HFFc6 (cell line): Measurements from ENCODE around the gene LRRN3. TPM values are rescaled to one million over a fixed set of nuclear protein-coding genes. Genes with fewer than 3 reads are reported as not detected.

Source experiments
- DNase-seq: peaks from one replicate; pipeline ENCODE4 v3.0.0-alpha.2; 2018
- H3K27ac Mint-ChIP-seq: 2 replicates; pipeline ENCODE4 v1.8.0; 2020; ENCODE audit warnings: mild to moderate bottlenecking, mixed read lengths
- H3K27me3 Mint-ChIP-seq: 2 replicates; pipeline ENCODE4 v1.8.0; 2021; ENCODE audit warnings: mild to moderate bottlenecking, moderate library complexity, mixed read lengths; ENCODE audit not compliant: insufficient read depth
- H3K36me3 Mint-ChIP-seq: 2 replicates; pipeline ENCODE4 v1.8.0; 2021; ENCODE audit warnings: low read depth, mixed read lengths
- H3K4me1 Mint-ChIP-seq: 2 replicates; pipeline ENCODE4 v1.8.0; 2020; ENCODE audit warnings: low read depth, mixed read lengths
- H3K4me3 Mint-ChIP-seq: 2 replicates; pipeline ENCODE4 v1.8.0; 2020; ENCODE audit warnings: mild to moderate bottlenecking, moderate library complexity, mixed read lengths
- H3K9me3 Mint-ChIP-seq: 2 replicates; pipeline ENCODE4 v1.8.0; 2020; ENCODE audit warnings: mild to moderate bottlenecking, mixed read lengths
- total RNA-seq, 6 experiments: library from RNA; stranded (reverse); fragmentation: NEBNext Ultra II Directional; extraction: Animal tissue kit (Norgen Biotek cat#: 25700); gene quantifications; 2 replicates in 1 of 6; 3 replicates in 5 of 6; pipeline ENCODE4 v1.2.3, GENCODE V29; 2021
- TF ChIP-seq, protein P1 (sequence below): fragments of 200-600 bp; sonication (generic); IDR thresholded peaks from 2 replicates; pipeline ENCODE4 v1.5.0; 2021; ENCODE audit warnings: antibody characterized with exemption, mild to moderate bottlenecking

Gene LRRN3
- total RNA-seq, 6 experiments from 2014 or later, result 13.7 to 42.0 (median 35.5) TPM

DNA sequence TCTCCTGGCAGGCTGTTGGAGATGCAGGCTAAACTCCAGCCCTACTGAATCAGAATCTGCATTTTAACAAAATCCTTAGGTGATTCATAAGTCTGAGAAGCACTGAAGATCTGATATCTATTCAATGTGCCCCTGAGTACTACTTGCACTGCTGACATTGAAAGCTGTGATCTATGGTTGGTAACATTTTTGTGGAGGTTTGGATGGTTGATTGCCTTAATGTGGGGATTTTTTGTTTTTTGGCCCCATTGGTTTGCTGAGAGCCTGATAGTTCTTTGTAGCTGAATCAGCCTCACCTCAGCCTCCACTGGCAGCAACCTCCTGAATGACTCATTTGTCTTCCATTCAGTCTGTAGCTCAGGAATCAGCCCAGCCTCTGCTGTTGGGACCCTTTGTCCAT lies 14.7 kb upstream of the LRRN3 start:
- TF ChIP-seq, protein P1, sequence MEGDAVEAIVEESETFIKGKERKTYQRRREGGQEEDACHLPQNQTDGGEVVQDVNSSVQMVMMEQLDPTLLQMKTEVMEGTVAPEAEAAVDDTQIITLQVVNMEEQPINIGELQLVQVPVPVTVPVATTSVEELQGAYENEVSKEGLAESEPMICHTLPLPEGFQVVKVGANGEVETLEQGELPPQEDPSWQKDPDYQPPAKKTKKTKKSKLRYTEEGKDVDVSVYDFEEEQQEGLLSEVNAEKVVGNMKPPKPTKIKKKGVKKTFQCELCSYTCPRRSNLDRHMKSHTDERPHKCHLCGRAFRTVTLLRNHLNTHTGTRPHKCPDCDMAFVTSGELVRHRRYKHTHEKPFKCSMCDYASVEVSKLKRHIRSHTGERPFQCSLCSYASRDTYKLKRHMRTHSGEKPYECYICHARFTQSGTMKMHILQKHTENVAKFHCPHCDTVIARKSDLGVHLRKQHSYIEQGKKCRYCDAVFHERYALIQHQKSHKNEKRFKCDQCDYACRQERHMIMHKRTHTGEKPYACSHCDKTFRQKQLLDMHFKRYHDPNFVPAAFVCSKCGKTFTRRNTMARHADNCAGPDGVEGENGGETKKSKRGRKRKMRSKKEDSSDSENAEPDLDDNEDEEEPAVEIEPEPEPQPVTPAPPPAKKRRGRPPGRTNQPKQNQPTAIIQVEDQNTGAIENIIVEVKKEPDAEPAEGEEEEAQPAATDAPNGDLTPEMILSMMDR, result no peak
- Mint-ChIP-seq H3K4me1 (peaks cover 54% of the 10 kb centered on the region), H3K4me3 (0 out of 2 replicates have a peak overlapping the region, but pooled peaks have one; percentile 0), H3K36me3 (no peaks in the 10 kb centered on the region), H3K9me3 (no peaks in the 10 kb centered on the region), H3K27me3 (no peaks in the 10 kb centered on the region), H3K27ac (peak overlapping the region; percentile 38)
- peak; percentile 40 for DNase-seq

DNA sequence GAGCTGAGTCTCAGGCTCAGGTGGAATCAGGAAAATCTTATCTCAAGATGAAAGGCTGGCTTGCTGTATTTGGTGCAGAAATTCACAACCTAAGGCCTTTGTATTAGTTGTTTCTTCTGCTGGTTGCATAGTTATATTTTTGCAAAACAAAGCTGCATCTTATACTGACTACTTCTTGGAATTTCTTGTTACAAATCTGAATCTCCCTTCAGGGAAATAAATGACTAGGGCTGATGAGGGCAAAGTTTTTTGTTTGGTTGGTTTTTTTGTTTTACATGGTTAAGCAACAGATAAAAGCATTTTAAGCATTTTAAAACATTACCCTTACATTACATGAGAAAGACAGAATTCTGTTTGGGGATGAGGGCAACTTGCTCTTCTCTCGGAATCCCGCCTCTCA lies 13.9 kb upstream of the LRRN3 start:
- no peaks in the 10 kb centered on the region for H3K27me3 Mint-ChIP-seq
- no peaks in the 10 kb centered on the region for H3K9me3 Mint-ChIP-seq
- 0 out of 2 replicates have a peak overlapping the region, but pooled peaks have one; percentile 1 for H3K27ac Mint-ChIP-seq
- H3K4me3 Mint-ChIP-seq, result no peak overlapping the region
- TF ChIP-seq, protein P1, result no peak
- no peaks in the 10 kb centered on the region for H3K36me3 Mint-ChIP-seq
- H3K4me1 Mint-ChIP-seq, result peaks cover 57% of the 10 kb centered on the region
- no peak for DNase-seq

DNA sequence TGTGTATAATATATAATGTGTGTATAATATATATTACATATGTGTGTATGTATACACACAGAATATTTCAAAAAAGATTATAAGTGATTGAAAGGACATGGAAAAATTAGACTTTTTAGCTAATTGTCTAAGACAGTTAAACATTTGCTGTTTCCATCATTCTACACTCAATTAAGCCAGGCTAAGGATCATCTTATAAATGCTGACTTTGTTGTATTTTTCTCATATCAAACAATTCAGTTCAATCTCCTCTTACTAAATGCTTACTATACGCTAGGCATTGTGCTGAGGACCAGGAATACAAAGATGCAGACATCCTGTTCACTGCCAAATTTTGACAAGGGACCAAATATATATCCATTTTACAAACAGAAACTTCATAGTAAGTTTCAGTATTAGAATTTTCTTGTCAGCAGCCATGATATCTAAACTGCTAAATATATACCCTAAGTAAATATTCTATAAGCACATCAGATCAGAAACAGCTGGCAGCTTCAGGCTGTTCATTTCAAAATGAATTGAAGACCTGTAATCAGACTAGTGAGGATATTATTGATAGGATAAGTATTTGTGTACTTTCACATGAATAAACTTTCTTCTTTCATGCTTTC lies 10.3 kb upstream of the LRRN3 start:
- H3K27ac Mint-ChIP-seq, result no peak overlapping the region
- H3K4me3 Mint-ChIP-seq, result no peak overlapping the region
- no peaks in the 10 kb centered on the region for H3K27me3 Mint-ChIP-seq
- TF ChIP-seq, protein P1, result no peak
- peaks cover 64% of the 10 kb centered on the region for H3K4me1 Mint-ChIP-seq
- no peaks in the 10 kb centered on the region; the same call in 1 of the 2 replicates for H3K36me3 Mint-ChIP-seq
- no peak for DNase-seq
- H3K9me3 Mint-ChIP-seq, result no peaks in the 10 kb centered on the region

DNA sequence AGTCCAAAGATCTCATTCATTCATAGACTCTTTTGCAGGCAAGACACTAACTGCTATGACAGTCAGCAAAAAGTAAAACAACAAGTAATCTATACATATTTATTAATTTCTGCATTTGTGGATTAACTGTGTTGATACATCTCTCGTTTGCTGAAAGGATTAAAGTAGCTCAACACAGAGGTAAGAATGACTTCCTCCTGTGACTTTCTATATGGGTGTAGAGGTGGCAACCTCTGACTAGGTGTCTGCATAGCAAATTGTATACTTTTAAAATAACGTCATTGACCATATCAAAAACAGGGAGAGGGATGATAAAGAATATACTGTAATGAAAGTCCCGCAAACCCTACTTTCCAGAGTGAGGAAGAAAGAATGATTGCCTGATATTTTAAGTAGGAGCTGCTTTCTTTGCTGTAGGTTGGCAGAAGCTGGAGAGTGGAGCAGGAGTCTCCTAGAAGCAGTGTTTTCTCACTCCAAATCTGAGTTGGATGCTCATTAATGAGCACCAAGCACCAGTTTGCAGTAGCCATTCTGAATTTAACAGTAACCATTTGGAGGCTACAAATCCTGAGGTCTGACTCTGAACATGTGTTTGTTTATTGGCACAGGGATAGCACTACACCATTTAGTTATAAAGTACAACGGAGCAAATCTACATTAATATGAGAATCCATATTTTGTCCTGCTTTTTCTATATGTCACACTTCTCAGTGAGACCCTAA lies 9.2 kb upstream of the LRRN3 start:
- no peak for DNase-seq
- TF ChIP-seq, protein P1, result no peak
- peak overlapping the region; percentile 87 for H3K27ac Mint-ChIP-seq
- no peaks in the 10 kb centered on the region for H3K27me3 Mint-ChIP-seq
- H3K4me1 Mint-ChIP-seq, result peaks cover 53% of the 10 kb centered on the region
- H3K4me3 Mint-ChIP-seq, result peak overlapping the region; percentile 72
- no peaks in the 10 kb centered on the region for H3K9me3 Mint-ChIP-seq
- H3K36me3 Mint-ChIP-seq, result no peaks in the 10 kb centered on the region; the same call in 1 of the 2 replicates

DNA sequence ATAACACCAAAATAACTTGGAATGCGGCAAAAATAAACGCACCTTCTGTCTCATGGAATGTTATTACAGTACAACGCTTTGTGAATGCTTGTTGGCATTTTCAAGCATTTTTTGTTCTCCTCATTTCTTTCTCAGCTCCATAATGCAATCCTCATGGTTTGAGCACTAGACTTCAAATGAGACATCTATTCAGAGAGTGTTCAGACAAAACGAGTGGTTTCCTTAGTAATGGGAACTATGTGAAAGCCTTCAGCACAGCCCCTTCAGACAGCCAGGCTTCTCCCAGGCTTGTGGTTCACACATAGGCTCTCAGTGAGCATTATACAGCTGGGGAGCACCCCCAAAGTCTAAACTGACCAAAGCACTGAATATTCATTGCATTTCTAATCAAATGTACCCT lies 8.6 kb upstream of the LRRN3 start:
- H3K27ac Mint-ChIP-seq, result peak overlapping the region; percentile 87
- peak overlapping the region; percentile 72 for H3K4me3 Mint-ChIP-seq
- TF ChIP-seq, protein P1, result no peak
- H3K9me3 Mint-ChIP-seq, result no peaks in the 10 kb centered on the region
- H3K4me1 Mint-ChIP-seq, result peaks cover 47% of the 10 kb centered on the region
- peak; percentile 60 for DNase-seq
- H3K27me3 Mint-ChIP-seq, result no peaks in the 10 kb centered on the region
- H3K36me3 Mint-ChIP-seq, result no peaks in the 10 kb centered on the region; the same call in 1 of the 2 replicates
